Coronary artery (tissue), 2 donors: ENCODE measurements around the gene TREM2.

ENCODE experiments used
- DNase-seq: peaks from one replicate; pipeline ENCODE4 v3.0.0-alpha.2; 2017; ENCODE audit warnings: low spot score
- H3K27ac ChIP-seq, 2 donors: fragments of 200-600 bp; sonication (generic); one replicate each; pipeline ENCODE4 v1.5.1; 2016 to 2019
- H3K4me3 ChIP-seq: fragments of 200-600 bp; sonication (generic); 2 replicates; pipeline ENCODE4 v1.5.1; 2016; ENCODE audit warnings: mild to moderate bottlenecking, moderate library complexity
- TF ChIP-seq, protein P1 (sequence below): fragments of 200-600 bp; sonication (generic); IDR thresholded peaks from one replicate; pipeline ENCODE4 v1.5.1; 2019; ENCODE audit warnings: antibody characterized with exemption

TREM2 gene

GRCh38 chr6:41181566-41181965 is 18.6 kb upstream of the TREM2 start:
- no peak overlapping the region for H3K27ac ChIP-seq
- TF ChIP-seq, protein P1, sequence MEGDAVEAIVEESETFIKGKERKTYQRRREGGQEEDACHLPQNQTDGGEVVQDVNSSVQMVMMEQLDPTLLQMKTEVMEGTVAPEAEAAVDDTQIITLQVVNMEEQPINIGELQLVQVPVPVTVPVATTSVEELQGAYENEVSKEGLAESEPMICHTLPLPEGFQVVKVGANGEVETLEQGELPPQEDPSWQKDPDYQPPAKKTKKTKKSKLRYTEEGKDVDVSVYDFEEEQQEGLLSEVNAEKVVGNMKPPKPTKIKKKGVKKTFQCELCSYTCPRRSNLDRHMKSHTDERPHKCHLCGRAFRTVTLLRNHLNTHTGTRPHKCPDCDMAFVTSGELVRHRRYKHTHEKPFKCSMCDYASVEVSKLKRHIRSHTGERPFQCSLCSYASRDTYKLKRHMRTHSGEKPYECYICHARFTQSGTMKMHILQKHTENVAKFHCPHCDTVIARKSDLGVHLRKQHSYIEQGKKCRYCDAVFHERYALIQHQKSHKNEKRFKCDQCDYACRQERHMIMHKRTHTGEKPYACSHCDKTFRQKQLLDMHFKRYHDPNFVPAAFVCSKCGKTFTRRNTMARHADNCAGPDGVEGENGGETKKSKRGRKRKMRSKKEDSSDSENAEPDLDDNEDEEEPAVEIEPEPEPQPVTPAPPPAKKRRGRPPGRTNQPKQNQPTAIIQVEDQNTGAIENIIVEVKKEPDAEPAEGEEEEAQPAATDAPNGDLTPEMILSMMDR, result no peak
- no peak overlapping the region for H3K4me3 ChIP-seq
- no peak for DNase-seq

GRCh38 chr6:41179163-41179562 is 16.2 kb upstream of the TREM2 start:
- H3K27ac ChIP-seq, result no peak overlapping the region
- no peak overlapping the region for H3K4me3 ChIP-seq
- no peak for DNase-seq
- TF ChIP-seq, protein P1, result no peak

DNA sequence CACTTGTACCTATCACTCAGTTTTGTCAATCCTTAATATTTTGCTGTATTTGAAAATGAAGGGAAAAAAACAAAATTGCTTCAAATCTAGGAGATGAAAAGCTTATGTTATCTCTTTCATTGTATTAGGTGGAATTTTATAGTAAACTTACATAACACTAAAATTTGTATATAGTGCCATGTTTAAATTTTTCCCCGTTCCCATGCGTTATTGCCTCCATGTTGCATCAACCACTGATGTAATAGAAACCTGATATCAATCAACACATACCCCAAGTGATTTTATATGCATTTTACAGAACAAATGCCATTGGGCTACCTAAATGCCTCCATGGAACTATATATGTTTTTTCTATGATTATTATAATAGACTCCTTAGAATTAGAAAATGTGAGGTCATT is 14.8 kb upstream of the TREM2 start:
- no peak overlapping the region for H3K27ac ChIP-seq
- no peak for DNase-seq
- TF ChIP-seq, protein P1, result no peak
- no peak overlapping the region for H3K4me3 ChIP-seq

DNA sequence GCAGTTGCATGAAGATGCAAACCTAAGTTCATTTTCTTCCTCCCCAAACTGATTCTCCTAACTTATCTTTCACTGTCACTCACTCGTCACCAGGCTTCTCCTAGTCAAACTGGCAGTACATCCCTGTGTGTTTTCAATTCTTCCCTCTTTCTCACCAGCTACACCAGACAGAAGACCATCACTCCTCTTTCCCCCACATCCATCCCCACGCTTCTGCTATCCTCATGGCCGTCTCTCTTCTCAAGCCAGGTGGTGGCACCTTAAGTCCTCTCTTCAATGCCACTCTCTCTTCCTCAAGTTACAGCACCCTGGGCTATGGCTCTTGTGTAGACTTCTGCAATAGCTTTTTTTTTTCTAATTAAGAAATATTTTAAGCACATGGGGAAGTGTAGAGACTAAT is 14.4 kb upstream of the TREM2 start:
- Histone ChIP-seq H3K27ac (no peak overlapping the region), H3K4me3 (no peak overlapping the region)
- TF ChIP-seq, protein P1, result no peak
- no peak for DNase-seq

GRCh38 chr6:41176189-41176588 is 13.3 kb upstream of the TREM2 start:
- Histone ChIP-seq H3K27ac (no peak overlapping the region), H3K4me3 (no peak overlapping the region)
- DNase-seq, result no peak
- TF ChIP-seq, protein P1, result no peak

DNA sequence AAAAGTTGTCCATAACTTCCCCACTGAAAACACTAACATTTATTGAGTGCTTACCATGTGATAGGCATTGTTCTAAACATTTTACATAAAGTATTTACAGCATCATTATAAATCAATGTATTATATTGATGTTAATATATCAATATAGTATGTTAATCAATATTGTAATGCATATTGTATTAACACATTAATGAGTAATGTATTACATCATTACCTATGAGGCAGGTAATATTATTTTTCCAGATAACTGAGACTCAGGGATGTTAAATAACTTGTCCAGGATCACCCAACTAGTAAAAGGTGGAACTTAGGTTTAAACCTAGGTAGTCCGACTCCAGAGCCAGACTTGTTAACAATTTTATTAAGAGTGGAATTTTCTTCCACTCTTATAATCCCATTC is 12.2 kb upstream of the TREM2 start:
- no peak for DNase-seq
- TF ChIP-seq, protein P1, result no peak
- Histone ChIP-seq H3K27ac (no peak overlapping the region), H3K4me3 (no peak overlapping the region)

GRCh38 chr6:41174610-41175009 is 11.7 kb upstream of the TREM2 start:
- no peak for DNase-seq
- H3K4me3 ChIP-seq, result no peak overlapping the region
- TF ChIP-seq, protein P1, result no peak
- H3K27ac ChIP-seq, result no peak overlapping the region
